HG03342 (cell line): ENCODE results near the gene C1orf21.

Experiments
- ATAC-seq: cut with Tn5 transposase; IDR thresholded peaks from one replicate; pipeline ENCODE4 v1.9.1; 2021; ENCODE audit warnings: mild to moderate bottlenecking, moderate library complexity; ENCODE audit not compliant: unreplicated experiment

The C1orf21 gene

GRCh38 chr1:184443201-184443600 is 56.4 kb downstream of the C1orf21 start:
- no peak for ATAC-seq

- no peak for ATAC-seq
These were observed 56.8 kb downstream of the C1orf21 start for GRCh38 chr1:184443624-184444023.

- no peak for ATAC-seq
These were observed 59.2 kb downstream of the C1orf21 start for GRCh38 chr1:184445997-184446396.

- ATAC-seq, result no peak
These were observed 60.9 kb downstream of the C1orf21 start for GRCh38 chr1:184447651-184448185.

GRCh38 chr1:184449916-184450315 is 63.1 kb downstream of the C1orf21 start:
- no peak for ATAC-seq

- ATAC-seq, result no peak
These were observed 69.0 kb downstream of the C1orf21 start for GRCh38 chr1:184455786-184456185.

GRCh38 chr1:184456189-184456588 is 69.4 kb downstream of the C1orf21 start:
- ATAC-seq, result no peak

- no peak for ATAC-seq
These were observed 70.7 kb downstream of the C1orf21 start for GRCh38 chr1:184457500-184457899.

- ATAC-seq, result no peak
These were observed 74.5 kb downstream of the C1orf21 start for GRCh38 chr1:184461321-184461720.

GRCh38 chr1:184462155-184462554 is 75.3 kb downstream of the C1orf21 start:
- ATAC-seq, result no peak

GRCh38 chr1:184462990-184463389 is 76.2 kb downstream of the C1orf21 start:
- no peak for ATAC-seq

- no peak for ATAC-seq
These were observed 76.9 kb downstream of the C1orf21 start for GRCh38 chr1:184463680-184464079.

GRCh38 chr1:184464757-184465156 is 77.9 kb downstream of the C1orf21 start:
- ATAC-seq, result no peak

- ATAC-seq, result no peak
These were observed 78.8 kb downstream of the C1orf21 start for GRCh38 chr1:184465489-184466146.

GRCh38 chr1:184467295-184467694 is 80.5 kb downstream of the C1orf21 start:
- ATAC-seq, result no peak

GRCh38 chr1:184469396-184469795 is 82.6 kb downstream of the C1orf21 start:
- ATAC-seq, result no peak

GRCh38 chr1:184471686-184472085 is 84.9 kb downstream of the C1orf21 start:
- no peak for ATAC-seq

GRCh38 chr1:184472136-184472535 is 85.3 kb downstream of the C1orf21 start:
- no peak for ATAC-seq

- no peak for ATAC-seq
These were observed 86.5 kb downstream of the C1orf21 start for GRCh38 chr1:184473176-184473966.

- no peak for ATAC-seq
These were observed 89.4 kb downstream of the C1orf21 start for GRCh38 chr1:184476187-184476586.

GRCh38 chr1:184479435-184480167 is 92.8 kb downstream of the C1orf21 start:
- ATAC-seq, result no peak
